ENCODE data around the gene RIMBP2.

Gene RIMBP2

GRCh38 chr12:130374083-130374482, 342.0 kb downstream of the RIMBP2 start:
- Histone ChIP-seq H3K36me3 (ENCODE audit: insufficient read depth, low read length) (no peaks in the 10 kb centered on the region), H3K9me3 (ENCODE audit: low read length) (no peaks in the 10 kb centered on the region), H3K4me3 (ENCODE audit: low read depth in 1 of 2, low read length in 2 of 2) (no peak overlapping the region), H3K27ac (ENCODE audit: low read depth, low read length) (no peak overlapping the region), H3K27me3 (ENCODE audit: control insufficient read depth in 1 of 2, insufficient read depth in 2 of 2, low read length in 2 of 2) (no peaks in the 10 kb centered on the region), H3K9ac (ENCODE audit: low read length) (no peak overlapping the region), H3K4me1 (ENCODE audit: insufficient read depth, low read length) (no peaks in the 10 kb centered on the region)

- Histone ChIP-seq H3K9me3 (ENCODE audit: low read length) (no peaks in the 10 kb centered on the region), H3K4me1 (ENCODE audit: insufficient read depth, low read length) (no peaks in the 10 kb centered on the region), H3K27me3 (ENCODE audit: control insufficient read depth in 1 of 2, insufficient read depth in 2 of 2, low read length in 2 of 2) (no peaks in the 10 kb centered on the region), H3K9ac (ENCODE audit: low read length) (no peak overlapping the region), H3K4me3 (ENCODE audit: low read depth in 1 of 2, low read length in 2 of 2) (no peak overlapping the region), H3K36me3 (ENCODE audit: insufficient read depth, low read length) (no peaks in the 10 kb centered on the region), H3K27ac (ENCODE audit: low read depth, low read length) (no peak overlapping the region)
Measured at GRCh38 chr12:130372936-130373335, 343.2 kb downstream of the RIMBP2 start.

DNA sequence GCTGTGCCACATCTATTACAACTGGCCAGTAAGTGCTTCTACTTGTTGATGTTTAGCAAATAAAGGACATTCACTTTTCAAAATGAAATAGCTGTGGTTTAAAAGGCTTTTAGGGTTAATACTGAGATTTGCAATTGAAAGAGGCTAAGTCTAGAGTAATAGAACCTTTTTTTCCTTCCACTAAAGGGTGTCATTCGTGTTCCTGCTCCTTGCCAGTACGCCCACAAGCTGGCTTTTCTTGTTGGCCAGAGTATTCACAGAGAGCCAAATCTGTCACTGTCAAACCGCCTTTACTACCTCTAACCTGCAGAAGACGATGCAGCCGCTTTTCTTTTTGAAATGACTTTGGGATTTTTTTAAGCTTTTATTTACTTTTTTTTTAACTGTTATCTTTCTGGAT, 344.8 kb downstream of the RIMBP2 start:
- Histone ChIP-seq H3K4me3 (ENCODE audit: low read depth in 1 of 2, low read length in 2 of 2) (no peak overlapping the region), H3K27me3 (ENCODE audit: control insufficient read depth in 1 of 2, insufficient read depth in 2 of 2, low read length in 2 of 2) (no peaks in the 10 kb centered on the region), H3K9ac (ENCODE audit: low read length) (no peak overlapping the region), H3K9me3 (ENCODE audit: low read length) (no peaks in the 10 kb centered on the region), H3K4me1 (ENCODE audit: insufficient read depth, low read length) (no peaks in the 10 kb centered on the region), H3K36me3 (ENCODE audit: insufficient read depth, low read length) (no peaks in the 10 kb centered on the region), H3K27ac (ENCODE audit: low read depth, low read length) (no peak overlapping the region)

DNA sequence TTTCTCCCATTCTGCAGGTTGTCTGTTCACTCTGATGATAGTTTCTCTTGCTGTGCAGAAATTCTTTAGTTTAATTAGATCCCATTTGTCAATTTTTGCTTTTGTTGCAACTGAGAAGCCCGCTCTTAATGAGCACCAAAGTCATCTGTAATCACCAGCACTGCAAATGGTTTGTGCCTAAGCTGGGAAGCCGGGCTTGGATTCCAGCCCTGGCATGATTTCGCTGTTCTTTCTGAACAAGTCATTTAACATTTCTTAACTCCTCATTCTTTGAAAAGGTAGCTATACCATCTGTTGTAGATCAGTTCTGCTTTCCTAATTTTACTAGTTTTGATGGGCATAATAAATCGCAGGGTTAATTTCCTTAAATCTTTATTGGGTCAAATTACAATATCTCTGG, 346.3 kb downstream of the RIMBP2 start:
- H3K9ac ChIP-seq (ENCODE audit: low read length) = no peak overlapping the region
- no peaks in the 10 kb centered on the region for H3K9me3 ChIP-seq (ENCODE audit: low read length)
- H3K4me3 ChIP-seq (ENCODE audit: low read depth in 1 of 2, low read length in 2 of 2) = no peak overlapping the region
- no peaks in the 10 kb centered on the region for H3K36me3 ChIP-seq (ENCODE audit: insufficient read depth, low read length)
- H3K27ac ChIP-seq (ENCODE audit: low read depth, low read length) = no peak overlapping the region
- no peaks in the 10 kb centered on the region for H3K4me1 ChIP-seq (ENCODE audit: insufficient read depth, low read length)
- no peaks in the 10 kb centered on the region for H3K27me3 ChIP-seq (ENCODE audit: control insufficient read depth in 1 of 2, insufficient read depth in 2 of 2, low read length in 2 of 2)

DNA sequence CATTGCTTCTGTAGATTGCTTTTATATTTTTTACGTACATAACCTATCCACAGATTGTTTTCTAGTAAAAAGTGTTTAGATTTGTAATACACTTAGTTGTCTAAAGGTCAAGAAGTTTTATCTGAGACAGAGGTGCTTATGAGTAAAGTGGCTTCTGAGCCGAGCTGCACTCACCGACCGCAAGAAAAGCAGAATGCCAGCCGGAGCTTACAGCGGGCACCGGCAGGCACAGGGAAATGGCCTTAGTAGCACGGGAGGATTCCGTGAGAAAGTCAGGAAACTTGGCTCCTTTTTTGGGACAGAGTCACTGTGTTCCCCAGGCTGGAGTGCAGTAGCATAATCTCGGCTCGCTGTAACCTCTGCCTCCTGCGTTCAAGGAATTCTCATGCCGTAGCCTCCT, 348.6 kb downstream of the RIMBP2 start:
- H3K36me3 ChIP-seq (ENCODE audit: insufficient read depth, low read length) = no peaks in the 10 kb centered on the region
- no peaks in the 10 kb centered on the region for H3K27me3 ChIP-seq (ENCODE audit: control insufficient read depth in 1 of 2, insufficient read depth in 2 of 2, low read length in 2 of 2)
- no peak overlapping the region for H3K27ac ChIP-seq (ENCODE audit: low read depth, low read length)

DNA sequence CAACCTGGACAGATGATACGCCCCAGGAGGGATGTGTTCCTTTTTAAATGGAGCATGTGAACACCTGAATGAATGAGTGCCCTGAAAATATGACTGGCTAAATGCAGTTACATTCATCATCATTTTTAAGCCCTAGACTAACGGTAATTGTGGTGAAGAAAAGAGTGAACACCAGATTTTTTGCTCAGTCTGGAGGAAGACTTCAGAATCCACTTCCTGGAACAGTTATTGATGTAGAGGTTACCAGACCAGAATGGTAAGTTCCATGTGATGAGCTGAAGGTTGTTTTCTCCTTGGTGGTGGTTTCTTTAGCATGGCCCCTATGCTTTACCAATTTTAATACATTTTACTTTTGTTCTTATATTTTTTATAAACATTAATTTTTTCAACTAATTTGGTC, 349.1 kb downstream of the RIMBP2 start:
- H3K27me3 ChIP-seq (ENCODE audit: control insufficient read depth in 1 of 2, insufficient read depth in 2 of 2, low read length in 2 of 2) = no peaks in the 10 kb centered on the region
- H3K4me1 ChIP-seq (ENCODE audit: insufficient read depth, low read length) = no peaks in the 10 kb centered on the region
- no peak overlapping the region for H3K4me3 ChIP-seq (ENCODE audit: low read depth in 1 of 2, low read length in 2 of 2)
- no peak overlapping the region for H3K9ac ChIP-seq (ENCODE audit: low read length)
- H3K36me3 ChIP-seq (ENCODE audit: insufficient read depth, low read length) = no peaks in the 10 kb centered on the region
- H3K9me3 ChIP-seq (ENCODE audit: low read length) = no peaks in the 10 kb centered on the region
- no peak overlapping the region for H3K27ac ChIP-seq (ENCODE audit: low read depth, low read length)

More for the DNA sequence above, 348.6 kb downstream of the RIMBP2 start:
- no peak overlapping the region for H3K4me3 ChIP-seq (ENCODE audit: low read depth in 1 of 2, low read length in 2 of 2)
- H3K9ac ChIP-seq (ENCODE audit: low read length) = no peak overlapping the region
- H3K4me1 ChIP-seq (ENCODE audit: insufficient read depth, low read length) = no peaks in the 10 kb centered on the region
- H3K9me3 ChIP-seq (ENCODE audit: low read length) = no peaks in the 10 kb centered on the region

GRCh38 chr12:130366159-130366558, 349.9 kb downstream of the RIMBP2 start:
- H3K27ac ChIP-seq (ENCODE audit: low read depth, low read length) = no peak overlapping the region
- no peaks in the 10 kb centered on the region for H3K9me3 ChIP-seq (ENCODE audit: low read length)
- no peaks in the 10 kb centered on the region for H3K36me3 ChIP-seq (ENCODE audit: insufficient read depth, low read length)
- no peaks in the 10 kb centered on the region for H3K27me3 ChIP-seq (ENCODE audit: control insufficient read depth in 1 of 2, insufficient read depth in 2 of 2, low read length in 2 of 2)
- no peaks in the 10 kb centered on the region for H3K4me1 ChIP-seq (ENCODE audit: insufficient read depth, low read length)
- H3K4me3 ChIP-seq (ENCODE audit: low read depth in 1 of 2, low read length in 2 of 2) = no peak overlapping the region
- H3K9ac ChIP-seq (ENCODE audit: low read length) = no peak overlapping the region

DNA sequence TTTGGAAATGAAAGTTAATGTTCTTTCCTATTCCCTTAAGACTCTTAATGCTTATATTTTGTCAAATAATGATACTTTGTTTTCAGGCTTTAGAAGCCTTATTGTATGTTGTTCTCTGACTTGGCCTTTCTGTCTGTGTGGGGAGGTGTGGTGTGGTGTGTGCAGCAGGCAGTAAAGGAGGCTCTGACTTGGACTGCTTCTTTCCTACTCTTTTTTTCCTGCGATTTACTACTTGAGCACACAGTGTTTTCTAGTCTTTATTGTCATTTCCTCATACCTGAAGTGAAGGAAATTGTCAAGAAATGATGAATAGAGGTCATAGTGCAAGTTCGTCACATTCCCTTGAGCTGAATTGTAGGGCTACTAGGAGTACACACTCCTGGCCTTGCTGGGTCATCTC, 351.5 kb downstream of the RIMBP2 start:
- Histone ChIP-seq H3K27me3 (ENCODE audit: control insufficient read depth in 1 of 2, insufficient read depth in 2 of 2, low read length in 2 of 2) (no peaks in the 10 kb centered on the region), H3K4me1 (ENCODE audit: insufficient read depth, low read length) (no peaks in the 10 kb centered on the region)

GRCh38 chr12:130362060-130362459, 354.0 kb downstream of the RIMBP2 start:
- no peak overlapping the region for H3K4me3 ChIP-seq (ENCODE audit: low read depth in 1 of 2, low read length in 2 of 2)
- H3K27me3 ChIP-seq (ENCODE audit: control insufficient read depth in 1 of 2, insufficient read depth in 2 of 2, low read length in 2 of 2) = peaks cover 0 to 3% of the 10 kb centered on the region in 2 donors
- no peaks in the 10 kb centered on the region for H3K9me3 ChIP-seq (ENCODE audit: low read length)
- H3K9ac ChIP-seq (ENCODE audit: low read length) = no peak overlapping the region
- H3K27ac ChIP-seq (ENCODE audit: low read depth, low read length) = no peak overlapping the region
- no peaks in the 10 kb centered on the region for H3K4me1 ChIP-seq (ENCODE audit: insufficient read depth, low read length)
- H3K36me3 ChIP-seq (ENCODE audit: insufficient read depth, low read length) = no peaks in the 10 kb centered on the region

More for the DNA sequence above, 351.5 kb downstream of the RIMBP2 start:
- no peak overlapping the region for H3K9ac ChIP-seq (ENCODE audit: low read length)
- H3K36me3 ChIP-seq (ENCODE audit: insufficient read depth, low read length) = no peaks in the 10 kb centered on the region
- H3K4me3 ChIP-seq (ENCODE audit: low read depth in 1 of 2, low read length in 2 of 2) = no peak overlapping the region
- no peak overlapping the region for H3K27ac ChIP-seq (ENCODE audit: low read depth, low read length)
- H3K9me3 ChIP-seq (ENCODE audit: low read length) = no peaks in the 10 kb centered on the region

GRCh38 chr12:130357729-130358330, 358.3 kb downstream of the RIMBP2 start:
- no peaks in the 10 kb centered on the region for H3K4me1 ChIP-seq (ENCODE audit: insufficient read depth, low read length)
- peaks cover 3% of the 10 kb centered on the region in 2 donors for H3K27me3 ChIP-seq (ENCODE audit: control insufficient read depth in 1 of 2, insufficient read depth in 2 of 2, low read length in 2 of 2)
- H3K9me3 ChIP-seq (ENCODE audit: low read length) = no peaks in the 10 kb centered on the region
- H3K4me3 ChIP-seq (ENCODE audit: low read depth in 1 of 2, low read length in 2 of 2) = no peak overlapping the region
- no peaks in the 10 kb centered on the region for H3K36me3 ChIP-seq (ENCODE audit: insufficient read depth, low read length)
- no peak overlapping the region for H3K9ac ChIP-seq (ENCODE audit: low read length)
- no peak overlapping the region for H3K27ac ChIP-seq (ENCODE audit: low read depth, low read length)

- Histone ChIP-seq H3K27ac (ENCODE audit: low read depth, low read length) (no peak overlapping the region), H3K4me1 (ENCODE audit: insufficient read depth, low read length) (no peaks in the 10 kb centered on the region), H3K9me3 (ENCODE audit: low read length) (no peaks in the 10 kb centered on the region), H3K36me3 (ENCODE audit: insufficient read depth, low read length) (no peaks in the 10 kb centered on the region), H3K4me3 (ENCODE audit: low read depth in 1 of 2, low read length in 2 of 2) (no peak overlapping the region), H3K27me3 (ENCODE audit: control insufficient read depth in 1 of 2, insufficient read depth in 2 of 2, low read length in 2 of 2) (peaks cover 3% of the 10 kb centered on the region in 2 donors), H3K9ac (ENCODE audit: low read length) (no peak overlapping the region)
Measured at GRCh38 chr12:130357241-130357640, 358.9 kb downstream of the RIMBP2 start.

DNA sequence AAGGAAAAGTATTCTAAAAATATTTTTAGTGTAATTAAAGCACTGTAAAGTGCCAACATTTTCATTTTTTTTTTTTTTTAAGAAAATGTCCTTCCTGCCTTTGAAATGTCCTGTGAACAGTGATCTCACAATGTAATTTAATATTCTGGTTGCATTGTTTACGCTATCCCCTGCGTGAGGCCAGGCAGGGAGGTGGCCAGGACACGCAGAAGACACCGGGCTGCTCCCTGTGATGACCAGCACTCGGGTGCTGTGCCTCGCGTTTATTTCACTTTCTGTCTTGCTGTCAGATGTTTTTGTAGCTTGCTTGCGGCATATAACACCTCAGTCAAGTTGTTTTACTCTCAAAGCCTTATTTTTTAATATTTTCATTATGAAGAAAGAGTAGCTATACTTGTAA, 359.9 kb downstream of the RIMBP2 start:
- H3K9ac ChIP-seq (ENCODE audit: low read length) = no peak overlapping the region
- H3K4me3 ChIP-seq (ENCODE audit: low read depth in 1 of 2, low read length in 2 of 2) = no peak overlapping the region
- no peaks in the 10 kb centered on the region for H3K9me3 ChIP-seq (ENCODE audit: low read length)
- H3K36me3 ChIP-seq (ENCODE audit: insufficient read depth, low read length) = no peaks in the 10 kb centered on the region
- H3K27me3 ChIP-seq (ENCODE audit: control insufficient read depth in 1 of 2, insufficient read depth in 2 of 2, low read length in 2 of 2) = peaks cover 3% of the 10 kb centered on the region in 2 donors
- H3K4me1 ChIP-seq (ENCODE audit: insufficient read depth, low read length) = no peaks in the 10 kb centered on the region
- H3K27ac ChIP-seq (ENCODE audit: low read depth, low read length) = no peak overlapping the region

Data from muscle layer of colon (tissue), 2 donors.